K562 (cell line): ENCODE measurements around the gene MYO9A. TPM values are rescaled to one million over a fixed set of nuclear protein-coding genes. Genes with fewer than 3 reads are reported as not detected.
"Not testable (repeated sequence)": the region's sequence is repeated elsewhere in the genome, so short reads cannot be mapped to it uniquely, and the experiment has no call there.

ENCODE experiments used
- ATAC-seq: fragments of 200-7000 bp; cut with Tn5 transposase; 3 replicates; pipeline ENCODE4 v1.9.1; 2020; ENCODE audit warnings: moderate library complexity
- BruUV-seq: library from RNA; stranded (reverse); fragments of 400-500 nt; replicated peaks from 2 replicates; lab custom pipeline; 2021; lab: Mats Ljungman, UMichigan
- CTCF ChIA-PET: fragments of 300-600 bp; formaldehyde crosslinking; extraction: SDS; loops from one replicate; lab custom pipeline; 2021; ENCODE audit warnings: low intra/inter-chr PET ratio; lab: Yijun Ruan, JAX
- POLR2A ChIA-PET: fragments of 300-600, 350-650 bp; sonication (Branson Sonifier 250); formaldehyde crosslinking; extraction: SDS; loops from one replicate; lab custom pipeline; 2021; ENCODE audit warnings: antibody characterized with exemption, inconsistent platforms; lab: Yijun Ruan, JAX
- DNase-seq, 4 experiments: peaks; one replicate each; pipeline versions ENCODE4 v3.0.0 to v3.0.0-alpha.2; 2011 to 2018; ENCODE audit warnings: low spot score in 3 of 4, mixed read lengths in 3 of 4; ENCODE audit errors: extremely low read depth in 1 of 4
- FAIRE-seq: peaks from 2 replicates; lab custom pipeline; 2011; peaks lifted over from hg19 to GRCh38; lab: Jason Lieb, UNC
- H2AFZ ChIP-seq: 2 replicates; pipeline ENCODE4 v1.6.0; 2011; ENCODE audit warnings: low read depth, low read length, control low read depth, inconsistent platforms
- H3K27ac ChIP-seq: fragments of 200-600 bp; 3 replicates; pipeline ENCODE4 v1.8.0; 2011; ENCODE audit warnings: low read depth, mild to moderate bottlenecking, control low read depth, inconsistent platforms, low read length, moderate library complexity, mixed read lengths; ENCODE audit errors: extremely low read depth
- H3K27me3 ChIP-seq, 2 experiments: fragments of 300-600 bp in 1 of 2; 2 replicates in 1 of 2; 3 replicates in 1 of 2; pipeline versions ENCODE4 v1.6.0 to v1.8.0; 2011; ENCODE audit warnings: inconsistent platforms in 2 of 2, low read length in 2 of 2, mild to moderate bottlenecking in 1 of 2, mixed read lengths in 1 of 2, moderate library complexity in 1 of 2; ENCODE audit not compliant: control insufficient read depth in 2 of 2, insufficient read depth in 2 of 2
- H3K36me3 ChIP-seq: fragments of 300-600 bp; 3 replicates; pipeline ENCODE4 v1.8.0; 2011; ENCODE audit warnings: mild to moderate bottlenecking, low read length, inconsistent platforms; ENCODE audit not compliant: control insufficient read depth, insufficient read depth
- H3K4me1 ChIP-seq, 2 experiments: fragments of 200-600 bp in 1 of 2; replicated peaks in 1 of 2; 2 replicates in 1 of 2; 3 replicates in 1 of 2; pipeline versions ENCODE4 v1.5.1 to v1.8.0; 2011; ENCODE audit warnings: inconsistent platforms in 2 of 2, low read length in 2 of 2, mild to moderate bottlenecking in 1 of 2, mixed read lengths in 1 of 2, moderate library complexity in 1 of 2; ENCODE audit not compliant: control insufficient read depth in 2 of 2, insufficient read depth in 2 of 2
- H3K4me2 ChIP-seq: 2 replicates; pipeline ENCODE4 v1.6.1; 2011; ENCODE audit warnings: low read length, control low read depth, inconsistent platforms, mixed read lengths; ENCODE audit not compliant: insufficient read depth
- H3K4me3 ChIP-seq: fragments of 200-600 bp; sonication (generic), shearing (Covaris generic); 2 replicates; pipeline ENCODE4 v1.5.1; 2016; ENCODE audit warnings: control low read depth, inconsistent platforms
- H3K79me2 ChIP-seq: fragments of 200-600 bp; 3 replicates; pipeline ENCODE4 v1.8.0; 2011; ENCODE audit warnings: low read length, inconsistent platforms; ENCODE audit not compliant: control insufficient read depth, insufficient read depth
- H3K9ac ChIP-seq, 2 experiments: 2 replicates each; pipeline versions ENCODE4 v1.6.0 to v1.6.1; 2011; ENCODE audit warnings: low read depth in 2 of 2, low read length in 2 of 2, control low read depth in 1 of 2, inconsistent platforms in 1 of 2, mild to moderate bottlenecking in 1 of 2, mixed read lengths in 1 of 2; ENCODE audit not compliant: insufficient read depth in 1 of 2
- H3K9me1 ChIP-seq: one replicate; pipeline ENCODE4 v1.6.0; 2011; ENCODE audit warnings: inconsistent platforms, mild to moderate bottlenecking, low read length, moderate library complexity; ENCODE audit not compliant: control insufficient read depth, insufficient read depth
- H3K9me3 ChIP-seq: replicated peaks from 2 replicates; pipeline ENCODE4 v1.5.1; 2011; ENCODE audit warnings: low read depth, low read length, inconsistent platforms; ENCODE audit not compliant: control insufficient read depth, insufficient read depth
- H4K20me1 ChIP-seq: replicated peaks from 2 replicates; pipeline ENCODE4 v1.6.1; 2011; ENCODE audit warnings: low read length, inconsistent platforms, mixed read lengths; ENCODE audit not compliant: control insufficient read depth, insufficient read depth
- ARNT ChIP-seq, 2 experiments: fragments of 450-650 bp; IDR thresholded peaks; 2 replicates each; pipeline ENCODE4 v1.6.1; 2016; ENCODE audit warnings: mild to moderate bottlenecking in 1 of 2
- MAZ ChIP-seq, 2 experiments: fragments of 450-650 bp in 1 of 2; sonication (generic) in 1 of 2; formaldehyde crosslinking; IDR thresholded peaks in 1 of 2; conservative IDR thresholded peaks in 1 of 2; 2 replicates each; pipeline versions ENCODE4 v1.4.0 to v1.5.0; 2020; ENCODE audit warnings: mild to moderate bottlenecking in 1 of 2, missing genetic modification reagents in 1 of 2
- MECOM ChIP-seq: fragments of 250-450 bp; sonication (Bioruptor Pico); IDR thresholded peaks from 2 replicates; pipeline ENCODE4 v1.8.0; 2022; ENCODE audit warnings: inconsistent platforms
- MTA1 ChIP-seq: fragments of 450-650 bp; IDR thresholded peaks from 2 replicates; pipeline ENCODE4 v1.6.1; 2017; ENCODE audit warnings: borderline replicate concordance
- WGBS: fragments of 100-300 bp; shearing (Covaris generic); methylation state at CpG from one replicate; pipeline ENCODE4 v1.1.6; 2016; ENCODE audit warnings: low coverage, mixed read lengths; ENCODE audit not compliant: insufficient coverage; ENCODE audit errors: missing lambda C conversion rate; 5-methylcytosine and 5-hydroxymethylcytosine counted together
- in situ Hi-C: fragments of 300-500 bp; cut with MboI; formaldehyde crosslinking; loops from 4 replicates; pipeline ENCODE4 v1.15.0; 2018; ENCODE audit warnings: inconsistent platforms, mixed read lengths
- intact Hi-C: fragments of 100-400 bp; cut with micrococcal nuclease; formaldehyde crosslinking; loops from 2 replicates; pipeline ENCODE4 v1.14.2; 2022
- polyA plus RNA-seq, 8 experiments: library from polyadenylated mRNA; depleted of rRNA in 4 of 8; stranded (reverse) in 5 of 8; unstranded in 3 of 8; fragments of >200 nt; fragmentation: Nextera tagmentation in 2 of 8; fragmentation: Illumina TruSeq in 1 of 8; extraction: Ambion mirVana in 2 of 8; extraction: Trizol in 1 of 8; gene quantifications; 2 replicates each; pipeline versions ENCODE4 v1.2.1 to v1.2.3, GENCODE V29; 2011 to 2014; ENCODE audit warnings: inconsistent platforms in 1 of 8, missing spikeins in 1 of 8
- total RNA-seq, 7 experiments: library from RNA; depleted of rRNA in 6 of 7; stranded (reverse); fragments of >200 nt in 6 of 7; fragmentation: Illumina TruSeq in 2 of 7; extraction: Trizol in 2 of 7; gene quantifications; 2 replicates each; pipeline versions ENCODE4 v1.2.1 to v1.2.3, GENCODE V29; 2011 to 2021; ENCODE audit warnings: low replicate concordance in 1 of 7
- TF ChIP-seq, protein P1 (sequence below), 2 experiments: IDR thresholded peaks; 2 replicates each; pipeline ENCODE4 v1.6.1; 2012; ENCODE audit warnings: improper control_type of control experiment in 2 of 2, low read depth in 2 of 2, low read length in 2 of 2, borderline replicate concordance in 1 of 2
- TF ChIP-seq, protein P2 (sequence below), 2 experiments: fragments of 450-650 bp in 1 of 2; IDR thresholded peaks; 2 replicates each; pipeline ENCODE4 v1.6.1; 2011 to 2017; ENCODE audit warnings: low read depth in 2 of 2, antibody characterized with exemption in 1 of 2, borderline replicate concordance in 1 of 2, low read length in 1 of 2, mild to moderate bottlenecking in 1 of 2, mixed read lengths in 1 of 2; ENCODE audit not compliant: control insufficient read depth in 1 of 2
- TF ChIP-seq, protein P3 (sequence below): IDR thresholded peaks from 2 replicates; pipeline ENCODE4 v1.6.1; 2012; ENCODE audit warnings: low read depth, low read length, improper control_type of control experiment, borderline replicate concordance

Gene MYO9A
- total and polyA plus RNA-seq, 9 of the 15 experiments (the other 6 are each of a cell fraction or from before 2014, with no cell fraction given): 1.9 to 15.4 (median 5.8) TPM

DNA sequence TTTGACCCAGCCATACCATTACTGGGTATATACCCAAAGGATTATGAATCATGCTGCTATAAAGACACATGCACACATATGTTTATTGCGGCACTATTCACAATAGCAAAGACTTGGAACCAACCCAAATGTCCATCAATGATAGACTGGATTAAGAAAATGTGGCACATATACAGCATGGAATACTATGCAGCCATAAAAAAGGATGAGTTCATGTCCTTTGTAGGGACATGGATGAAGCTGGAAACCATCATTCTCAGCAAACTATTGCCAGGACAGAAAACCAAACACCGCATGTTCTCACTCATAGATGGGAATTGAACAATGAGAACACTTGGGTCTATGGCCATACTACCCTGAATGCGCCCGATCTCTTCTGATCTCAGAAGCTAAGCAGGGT is 259.7 kb downstream of the MYO9A start:
- POLR2A ChIA-PET, CTCF ChIA-PET: not testable (repeated sequence)
- WGBS: 92% methylated on average over 3 of the region's 4 CpGs

DNA sequence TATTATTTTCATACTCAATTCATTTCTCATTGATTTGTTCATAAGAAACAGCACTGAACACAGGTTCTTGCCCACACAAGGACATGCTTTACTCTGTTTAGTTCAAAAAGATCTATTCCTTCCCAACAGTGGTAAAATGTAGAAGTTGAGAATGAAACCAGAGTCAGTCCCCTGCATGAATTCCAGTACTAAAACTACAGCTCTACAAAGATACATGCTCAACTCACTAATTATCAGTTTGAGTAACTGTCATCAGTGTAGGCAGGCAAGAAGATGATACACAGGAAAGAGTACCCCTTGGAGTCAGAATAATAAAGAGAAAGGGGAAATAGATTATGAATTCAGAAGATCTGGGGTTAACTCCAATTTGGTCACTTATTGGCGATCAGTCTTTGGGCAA is 264.4 kb downstream of the MYO9A start:
- H3K9ac ChIP-seq: no peak overlapping the region
- H3K36me3 ChIP-seq: peaks cover 4% of the 10 kb centered on the region; the same call in 1 of the 3 replicates
- DNase-seq: no peak
- no peaks in the 10 kb centered on the region for H3K4me1 ChIP-seq
- in situ Hi-C loops: no loop called here
- intact Hi-C loops: no loop called here
- no peak overlapping the region for H3K4me3 ChIP-seq
- no peak for ATAC-seq
- H3K9me1 ChIP-seq: no peaks in the 10 kb centered on the region
- no peaks in the 10 kb centered on the region for H3K27me3 ChIP-seq
- FAIRE-seq: peak; percentile 57
- H4K20me1 ChIP-seq: no peaks in the 10 kb centered on the region
- POLR2A ChIA-PET: no interaction called here
- 63% methylated on average over 1 of the region's 1 CpG for WGBS
- BruUV-seq: no TSS peak
- no peak overlapping the region for H3K27ac ChIP-seq
- CTCF ChIA-PET: no interaction called here
- H3K4me2 ChIP-seq: no peak overlapping the region
- no peaks in the 10 kb centered on the region for H3K9me3 ChIP-seq
- H3K79me2 ChIP-seq: no peaks in the 10 kb centered on the region
- H2AFZ ChIP-seq: no peak overlapping the region
- TF ChIP-seq MECOM (CRISPR knock-in tag) (no peak), ARNT (IDR thresholded peaks at IDR 0.05) (no peak), MTA1 (no peak), MAZ (CRISPR knock-in tag; conservative IDR thresholded peaks at IDR 0.05 in 1 of 2, IDR thresholded peaks at IDR 0.05 in 1 of 2) (no peak)
- TF ChIP-seq, protein P1, sequence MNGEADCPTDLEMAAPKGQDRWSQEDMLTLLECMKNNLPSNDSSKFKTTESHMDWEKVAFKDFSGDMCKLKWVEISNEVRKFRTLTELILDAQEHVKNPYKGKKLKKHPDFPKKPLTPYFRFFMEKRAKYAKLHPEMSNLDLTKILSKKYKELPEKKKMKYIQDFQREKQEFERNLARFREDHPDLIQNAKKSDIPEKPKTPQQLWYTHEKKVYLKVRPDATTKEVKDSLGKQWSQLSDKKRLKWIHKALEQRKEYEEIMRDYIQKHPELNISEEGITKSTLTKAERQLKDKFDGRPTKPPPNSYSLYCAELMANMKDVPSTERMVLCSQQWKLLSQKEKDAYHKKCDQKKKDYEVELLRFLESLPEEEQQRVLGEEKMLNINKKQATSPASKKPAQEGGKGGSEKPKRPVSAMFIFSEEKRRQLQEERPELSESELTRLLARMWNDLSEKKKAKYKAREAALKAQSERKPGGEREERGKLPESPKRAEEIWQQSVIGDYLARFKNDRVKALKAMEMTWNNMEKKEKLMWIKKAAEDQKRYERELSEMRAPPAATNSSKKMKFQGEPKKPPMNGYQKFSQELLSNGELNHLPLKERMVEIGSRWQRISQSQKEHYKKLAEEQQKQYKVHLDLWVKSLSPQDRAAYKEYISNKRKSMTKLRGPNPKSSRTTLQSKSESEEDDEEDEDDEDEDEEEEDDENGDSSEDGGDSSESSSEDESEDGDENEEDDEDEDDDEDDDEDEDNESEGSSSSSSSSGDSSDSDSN (IDR thresholded peaks at IDR 0.05; ENCODE audit: borderline replicate concordance in 1 of 2, low read depth in 2 of 2, low read length in 2 of 2): no peak
- TF ChIP-seq, protein P2, sequence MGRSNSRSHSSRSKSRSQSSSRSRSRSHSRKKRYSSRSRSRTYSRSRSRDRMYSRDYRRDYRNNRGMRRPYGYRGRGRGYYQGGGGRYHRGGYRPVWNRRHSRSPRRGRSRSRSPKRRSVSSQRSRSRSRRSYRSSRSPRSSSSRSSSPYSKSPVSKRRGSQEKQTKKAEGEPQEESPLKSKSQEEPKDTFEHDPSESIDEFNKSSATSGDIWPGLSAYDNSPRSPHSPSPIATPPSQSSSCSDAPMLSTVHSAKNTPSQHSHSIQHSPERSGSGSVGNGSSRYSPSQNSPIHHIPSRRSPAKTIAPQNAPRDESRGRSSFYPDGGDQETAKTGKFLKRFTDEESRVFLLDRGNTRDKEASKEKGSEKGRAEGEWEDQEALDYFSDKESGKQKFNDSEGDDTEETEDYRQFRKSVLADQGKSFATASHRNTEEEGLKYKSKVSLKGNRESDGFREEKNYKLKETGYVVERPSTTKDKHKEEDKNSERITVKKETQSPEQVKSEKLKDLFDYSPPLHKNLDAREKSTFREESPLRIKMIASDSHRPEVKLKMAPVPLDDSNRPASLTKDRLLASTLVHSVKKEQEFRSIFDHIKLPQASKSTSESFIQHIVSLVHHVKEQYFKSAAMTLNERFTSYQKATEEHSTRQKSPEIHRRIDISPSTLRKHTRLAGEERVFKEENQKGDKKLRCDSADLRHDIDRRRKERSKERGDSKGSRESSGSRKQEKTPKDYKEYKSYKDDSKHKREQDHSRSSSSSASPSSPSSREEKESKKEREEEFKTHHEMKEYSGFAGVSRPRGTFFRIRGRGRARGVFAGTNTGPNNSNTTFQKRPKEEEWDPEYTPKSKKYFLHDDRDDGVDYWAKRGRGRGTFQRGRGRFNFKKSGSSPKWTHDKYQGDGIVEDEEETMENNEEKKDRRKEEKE (IDR thresholded peaks at IDR 0.05; ENCODE audit: borderline replicate concordance in 1 of 2, control insufficient read depth in 1 of 2, low read depth in 2 of 2, low read length in 1 of 2): no peak
- TF ChIP-seq, protein P3, sequence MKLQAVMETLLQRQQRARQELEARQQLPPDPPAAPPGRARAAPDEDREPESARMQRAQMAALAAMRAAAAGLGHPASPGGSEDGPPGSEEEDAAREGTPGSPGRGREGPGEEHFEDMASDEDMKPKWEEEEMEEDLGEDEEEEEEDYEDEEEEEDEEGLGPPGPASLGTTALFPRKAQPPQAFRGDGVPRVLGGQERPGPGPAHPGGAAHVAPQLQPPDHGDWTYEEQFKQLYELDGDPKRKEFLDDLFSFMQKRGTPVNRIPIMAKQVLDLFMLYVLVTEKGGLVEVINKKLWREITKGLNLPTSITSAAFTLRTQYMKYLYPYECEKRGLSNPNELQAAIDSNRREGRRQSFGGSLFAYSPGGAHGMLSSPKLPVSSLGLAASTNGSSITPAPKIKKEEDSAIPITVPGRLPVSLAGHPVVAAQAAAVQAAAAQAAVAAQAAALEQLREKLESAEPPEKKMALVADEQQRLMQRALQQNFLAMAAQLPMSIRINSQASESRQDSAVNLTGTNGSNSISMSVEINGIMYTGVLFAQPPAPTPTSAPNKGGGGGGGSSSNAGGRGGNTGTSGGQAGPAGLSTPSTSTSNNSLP: no peak

More for the DNA sequence above, 259.7 kb downstream of the MYO9A start:
- intact Hi-C loops, H3K4me3 ChIP-seq, FAIRE-seq, BruUV-seq, DNase-seq, H3K79me2 ChIP-seq, H3K4me1 ChIP-seq, H3K9ac ChIP-seq, H3K9me3 ChIP-seq, ATAC-seq, H2AFZ ChIP-seq, in situ Hi-C loops, H4K20me1 ChIP-seq, H3K4me2 ChIP-seq, H3K36me3 ChIP-seq, H3K9me1 ChIP-seq, H3K27me3 ChIP-seq, H3K27ac ChIP-seq: not testable (repeated sequence)
